GM21576 (cell line): ENCODE data around the gene LGALS9C.
A peak's percentile ranks its signal among the peaks of the same experiment; 100 is the strongest.
"Not testable (repeated sequence)": the region's sequence is repeated elsewhere in the genome, so short reads cannot be mapped to it uniquely, and the experiment has no call there.

Experiments
- ATAC-seq: cut with Tn5 transposase; IDR thresholded peaks from one replicate; pipeline ENCODE4 v1.9.1; 2021; ENCODE audit warnings: mild to moderate bottlenecking, moderate library complexity; ENCODE audit not compliant: unreplicated experiment

The LGALS9C gene

GRCh38 chr17:18476508-18477308 is at the start of gene LGALS9C:
TSS of gene LGALS9C (plus strand) at chr17:18476789. CDS start at chr17:18476855, 66 bp downstream.
- peak; percentile 82 for ATAC-seq

- ATAC-seq: not testable (repeated sequence)
Observed at GRCh38 chr17:18432206-18432605, 44.4 kb upstream of the LGALS9C start.

- ATAC-seq: not testable (repeated sequence)
Observed at GRCh38 chr17:18439465-18439870, 37.1 kb upstream of the LGALS9C start.

GRCh38 chr17:18442093-18442492 is 34.5 kb upstream of the LGALS9C start:
- not testable (repeated sequence) for ATAC-seq

GRCh38 chr17:18442532-18442931 is 34.1 kb upstream of the LGALS9C start:
- ATAC-seq: not testable (repeated sequence)

GRCh38 chr17:18447476-18448205 is 28.9 kb upstream of the LGALS9C start:
- not testable (repeated sequence) for ATAC-seq

GRCh38 chr17:18448311-18448710 is 28.3 kb upstream of the LGALS9C start:
- not testable (repeated sequence) for ATAC-seq

- not testable (repeated sequence) for ATAC-seq
Observed at GRCh38 chr17:18449833-18450232, 26.8 kb upstream of the LGALS9C start.

- not testable (repeated sequence) for ATAC-seq
Observed at GRCh38 chr17:18450998-18451397, 25.6 kb upstream of the LGALS9C start.

- ATAC-seq: not testable (repeated sequence)
Observed at GRCh38 chr17:18451969-18452368, 24.6 kb upstream of the LGALS9C start.

GRCh38 chr17:18459035-18459434 is 17.6 kb upstream of the LGALS9C start:
- not testable (repeated sequence) for ATAC-seq

- not testable (repeated sequence) for ATAC-seq
Observed at GRCh38 chr17:18463831-18464502, 12.6 kb upstream of the LGALS9C start.

GRCh38 chr17:18466250-18466983 is 10.2 kb upstream of the LGALS9C start:
- not testable (repeated sequence) for ATAC-seq

- ATAC-seq: not testable (repeated sequence)
Observed at GRCh38 chr17:18467001-18467400, 9.6 kb upstream of the LGALS9C start.

GRCh38 chr17:18468472-18469171 is 8.0 kb upstream of the LGALS9C start:
- ATAC-seq: not testable (repeated sequence)

GRCh38 chr17:18469837-18470236 is 6.8 kb upstream of the LGALS9C start:
- not testable (repeated sequence) for ATAC-seq

GRCh38 chr17:18470345-18470930 is 6.2 kb upstream of the LGALS9C start:
- not testable (repeated sequence) for ATAC-seq

- not testable (repeated sequence) for ATAC-seq
Observed at GRCh38 chr17:18473967-18474366, 2.6 kb upstream of the LGALS9C start.

- ATAC-seq: not testable (repeated sequence)
Observed at GRCh38 chr17:18474754-18475153, 1.8 kb upstream of the LGALS9C start.
